GM19035 (cell line): ENCODE measurements around the gene PPP2R5A.
"Not testable (repeated sequence)": the region's sequence is repeated elsewhere in the genome, so short reads cannot be mapped to it uniquely, and the experiment has no call there.

ENCODE experiments used
- ATAC-seq: cut with Tn5 transposase; IDR thresholded peaks from one replicate; pipeline ENCODE4 v1.9.1; 2021; ENCODE audit not compliant: unreplicated experiment

The PPP2R5A gene

DNA sequence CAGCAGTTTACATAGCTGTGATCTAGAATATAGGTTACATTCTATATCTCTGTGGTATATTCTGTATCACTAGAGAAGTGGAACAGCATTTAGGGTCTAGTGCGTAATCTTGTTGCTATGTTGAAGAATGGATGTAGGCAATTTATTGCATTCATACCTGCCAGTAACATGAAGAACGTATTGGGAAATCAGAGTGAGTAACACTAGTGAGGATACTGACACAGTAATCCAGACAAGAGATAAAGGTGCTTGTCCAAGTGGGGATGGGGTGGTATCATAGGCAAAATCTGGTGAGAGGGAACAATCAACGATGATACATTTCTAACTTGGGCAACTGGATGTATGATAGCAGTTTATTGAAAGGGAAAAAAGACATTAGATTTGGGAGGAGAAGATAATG, 9.8 kb downstream of the PPP2R5A start:
- no peak for ATAC-seq

DNA sequence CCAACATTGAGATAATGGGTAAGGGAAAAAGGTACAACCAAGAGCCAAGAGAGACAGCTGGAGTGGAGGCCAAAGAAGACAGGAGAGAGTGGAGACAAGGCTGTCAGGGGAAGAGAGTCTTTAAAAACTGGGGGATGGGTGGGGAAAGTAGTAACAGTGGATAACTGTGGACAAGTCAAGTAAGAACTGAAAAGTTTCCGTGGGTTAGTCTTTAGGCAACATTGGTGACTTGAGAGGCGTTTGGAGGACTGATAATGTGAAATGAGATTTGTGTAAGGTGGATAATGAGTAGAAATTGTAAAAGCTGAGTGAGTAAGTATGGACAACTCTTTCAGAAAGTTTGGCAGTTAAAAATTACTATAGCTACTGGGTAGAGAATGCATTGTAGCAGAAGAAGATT, 10.4 kb downstream of the PPP2R5A start:
- ATAC-seq = no peak

DNA sequence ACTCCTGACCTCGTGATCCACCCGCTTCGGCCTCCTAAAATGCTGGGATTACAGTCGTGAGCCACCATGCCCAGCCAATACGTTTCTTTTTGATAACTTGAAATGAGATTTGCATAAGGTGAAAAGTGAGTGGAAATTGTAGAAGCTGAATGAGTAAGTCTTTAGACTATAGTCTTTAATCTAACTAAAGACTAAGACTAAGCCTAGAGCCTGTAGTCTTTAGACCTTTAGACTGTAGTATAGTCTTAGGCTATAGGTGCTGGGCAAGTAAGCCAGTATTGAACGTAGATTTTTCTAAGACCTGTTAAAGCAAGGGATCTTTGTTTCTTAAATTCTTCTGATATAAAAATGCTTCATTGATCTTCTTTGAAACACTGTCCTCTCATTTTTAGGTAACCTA, 12.1 kb downstream of the PPP2R5A start:
- no peak for ATAC-seq

DNA sequence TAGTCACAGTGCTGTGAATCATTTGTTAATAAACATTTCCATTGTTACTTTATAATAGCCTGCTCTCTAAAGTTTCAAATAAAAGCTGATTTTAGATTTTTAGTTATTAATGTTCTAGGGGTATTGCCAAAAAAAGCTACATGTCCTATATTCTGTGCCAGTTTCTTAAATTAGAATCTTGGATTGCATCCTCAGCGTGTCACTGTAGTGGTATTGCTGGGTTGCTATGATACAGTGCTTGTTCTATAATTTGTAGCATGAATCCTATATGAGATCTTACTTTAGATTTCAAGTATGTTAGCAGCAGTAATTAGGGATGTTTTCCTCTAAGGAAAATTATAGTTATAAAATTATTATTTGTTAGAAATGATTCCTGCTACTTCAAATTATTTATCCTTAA, 16.4 kb downstream of the PPP2R5A start:
- no peak for ATAC-seq

DNA sequence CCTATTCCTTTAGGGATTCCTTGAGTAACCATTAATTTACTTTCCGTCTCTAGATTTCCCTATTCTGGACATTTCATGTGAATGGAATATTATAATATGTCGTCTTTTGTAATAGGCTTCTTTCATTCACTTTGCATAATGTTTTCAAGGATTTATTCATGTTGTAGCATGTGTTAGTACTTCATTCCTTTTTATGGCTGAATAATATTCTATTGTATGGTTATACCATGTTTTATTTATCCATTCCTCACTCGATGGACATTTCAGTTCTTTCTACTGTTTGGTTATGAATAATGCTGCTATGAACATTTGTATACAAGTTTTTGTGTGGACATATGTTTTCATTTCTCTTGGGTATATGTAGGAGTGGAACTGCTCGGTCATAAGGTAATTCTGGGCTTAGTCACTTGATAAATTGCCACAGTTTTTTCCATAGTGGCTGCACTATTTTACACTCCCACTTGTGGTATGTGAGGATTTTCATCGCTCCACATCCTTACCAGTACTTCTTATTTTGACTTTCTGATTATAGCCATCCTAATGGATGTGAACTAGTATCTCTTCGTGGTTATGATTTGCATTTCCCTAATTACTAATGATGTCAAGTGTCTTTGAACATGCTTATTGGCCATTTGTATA, 17.7 kb downstream of the PPP2R5A start:
- no peak for ATAC-seq

DNA sequence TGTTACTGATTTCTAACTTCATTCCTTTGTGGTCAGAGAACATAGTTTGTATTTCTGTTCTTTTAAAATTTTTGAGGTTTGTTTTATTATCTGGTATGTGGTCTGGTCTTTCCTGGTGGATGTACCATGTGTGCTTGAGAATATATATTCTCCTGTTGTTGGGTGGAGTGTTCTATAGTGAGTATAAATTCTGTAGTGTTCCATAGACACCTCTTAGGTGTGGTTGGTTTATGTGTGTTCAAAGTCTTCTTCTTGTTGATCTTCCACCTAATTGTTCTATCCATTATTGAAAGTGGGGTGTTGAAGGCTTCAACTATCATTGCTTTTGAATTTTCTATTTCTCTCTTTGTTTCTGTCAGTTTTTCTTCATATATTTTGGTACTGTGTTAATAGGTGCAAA, 20.1 kb downstream of the PPP2R5A start:
- no peak for ATAC-seq

DNA sequence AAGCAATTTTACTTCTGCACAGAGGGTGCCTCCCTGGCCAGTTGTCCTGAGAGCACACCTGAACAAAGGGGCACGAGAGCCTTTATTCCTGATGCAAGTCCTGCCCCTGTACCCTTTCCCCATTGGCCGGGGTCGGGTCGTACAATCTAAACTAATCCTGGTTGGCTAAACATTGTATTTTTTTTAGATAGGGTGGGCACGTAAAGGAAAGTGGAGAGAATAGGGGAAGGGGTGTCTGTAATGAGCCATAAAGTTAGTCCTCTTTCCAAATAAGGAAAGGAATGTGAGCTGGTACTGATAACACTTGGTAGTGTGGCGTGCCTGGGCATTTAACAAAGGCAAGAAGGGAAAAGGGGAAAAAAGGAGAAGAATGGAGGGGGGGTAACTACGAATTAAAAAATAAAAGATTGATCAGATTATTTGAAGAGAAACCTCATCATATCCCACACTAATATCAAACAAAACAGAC, 20.8 kb downstream of the PPP2R5A start:
- not testable (repeated sequence) for ATAC-seq

DNA sequence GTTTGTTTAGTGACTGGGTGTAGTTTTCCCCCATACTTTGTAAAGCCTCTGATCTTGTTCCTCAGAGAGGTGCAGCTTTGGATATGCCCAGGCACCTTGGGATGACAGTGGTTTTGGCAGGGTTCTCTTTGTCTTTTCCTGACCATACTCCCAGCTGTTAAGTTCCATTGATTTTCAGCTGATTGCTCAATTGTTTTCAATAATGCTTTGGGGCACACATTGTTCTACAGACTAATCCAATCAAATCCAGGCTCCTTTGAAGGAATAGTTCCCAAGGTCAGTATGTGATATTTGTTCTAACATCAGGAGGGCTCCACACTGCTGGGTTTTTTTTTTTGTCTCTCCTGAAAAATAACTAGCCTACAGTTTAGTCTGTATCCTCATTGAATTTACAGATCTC, 24.8 kb downstream of the PPP2R5A start:
- no peak for ATAC-seq

DNA sequence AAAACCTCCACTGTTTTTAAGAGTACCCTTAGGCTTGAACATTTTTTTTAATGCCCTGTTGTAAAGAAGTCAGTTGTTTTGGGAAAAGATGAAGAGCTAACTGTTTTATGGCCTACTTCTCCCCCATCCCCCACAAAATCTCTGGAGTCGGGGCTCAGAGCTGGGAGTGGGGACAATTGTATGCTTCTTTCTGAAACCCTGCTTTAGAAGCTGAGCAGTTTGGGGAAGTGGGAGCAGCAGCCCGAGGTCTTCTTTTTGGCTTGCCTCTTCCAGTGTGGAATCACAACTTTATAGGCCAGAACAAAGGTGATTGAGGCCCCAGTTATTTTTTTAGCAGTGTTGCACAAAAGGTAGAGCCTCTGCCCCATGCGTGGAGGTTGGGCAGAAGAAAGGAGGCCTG, 25.2 kb downstream of the PPP2R5A start:
- ATAC-seq = no peak

DNA sequence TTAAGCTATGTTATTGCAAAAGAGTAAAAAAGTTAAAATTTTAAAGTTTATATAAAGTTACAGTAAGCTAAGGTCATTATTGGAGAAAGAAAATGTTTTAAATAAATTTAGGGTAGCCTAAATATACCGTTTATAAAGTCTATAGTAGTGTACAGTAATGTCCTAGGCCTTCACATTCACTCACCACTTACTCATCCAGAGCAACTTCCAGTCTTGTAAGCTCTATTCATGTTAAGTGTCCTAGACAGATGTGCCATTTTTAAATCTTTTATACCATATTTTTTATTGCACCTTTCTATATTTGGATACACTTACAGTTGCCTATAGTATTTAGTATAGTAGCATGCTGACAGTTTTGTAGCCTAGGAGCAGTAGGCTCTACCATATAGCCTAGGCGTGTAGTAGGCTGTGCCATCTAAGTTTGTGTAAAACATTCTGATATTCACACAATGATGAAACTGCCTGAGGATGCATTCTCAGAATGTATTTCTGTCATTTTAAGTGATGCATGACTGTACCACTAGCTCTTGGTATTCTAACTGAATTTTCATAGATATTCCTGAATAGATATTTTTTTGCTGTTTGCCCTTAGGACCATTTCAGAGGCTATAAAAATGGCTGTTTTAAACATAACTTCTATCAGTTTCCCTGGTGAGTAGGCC, 26.8 kb downstream of the PPP2R5A start:
- ATAC-seq = no peak

DNA sequence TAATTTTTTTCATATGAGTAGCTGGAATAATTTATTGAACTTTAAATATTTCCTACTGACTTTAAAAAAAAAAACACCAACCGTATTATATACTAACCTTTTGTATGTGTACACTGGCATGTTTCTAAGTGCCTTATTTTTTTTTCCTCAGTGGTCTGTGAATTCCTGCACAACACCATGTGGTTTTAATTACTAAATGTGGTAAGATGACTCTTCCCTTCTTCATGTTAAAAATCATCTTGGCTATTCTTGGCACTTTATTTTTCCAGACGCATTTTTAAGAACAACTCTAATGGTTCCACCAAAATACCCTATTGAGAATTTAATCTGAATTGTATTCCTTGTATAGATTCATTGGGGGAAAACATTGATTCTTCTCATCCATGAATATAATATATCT, 28.4 kb downstream of the PPP2R5A start:
- ATAC-seq = no peak

DNA sequence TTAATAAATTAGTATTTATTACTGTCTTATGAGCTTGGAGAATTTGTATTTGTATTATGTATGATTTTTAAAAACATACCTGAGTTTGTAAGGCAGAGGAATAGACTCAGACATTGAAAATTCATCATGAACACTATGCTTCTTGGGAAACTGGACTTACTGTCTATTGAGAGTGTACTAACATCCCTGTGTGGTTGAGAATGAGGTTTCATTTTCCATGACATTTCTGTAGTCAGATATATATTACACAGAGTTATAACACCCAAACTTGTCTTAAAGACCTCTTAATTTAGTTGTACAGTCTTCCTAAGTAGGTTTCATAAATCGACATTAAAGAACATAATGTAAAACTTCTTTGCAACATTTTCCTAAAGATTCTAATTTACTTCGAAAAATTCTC, 30.0 kb downstream of the PPP2R5A start:
- ATAC-seq = no peak

DNA sequence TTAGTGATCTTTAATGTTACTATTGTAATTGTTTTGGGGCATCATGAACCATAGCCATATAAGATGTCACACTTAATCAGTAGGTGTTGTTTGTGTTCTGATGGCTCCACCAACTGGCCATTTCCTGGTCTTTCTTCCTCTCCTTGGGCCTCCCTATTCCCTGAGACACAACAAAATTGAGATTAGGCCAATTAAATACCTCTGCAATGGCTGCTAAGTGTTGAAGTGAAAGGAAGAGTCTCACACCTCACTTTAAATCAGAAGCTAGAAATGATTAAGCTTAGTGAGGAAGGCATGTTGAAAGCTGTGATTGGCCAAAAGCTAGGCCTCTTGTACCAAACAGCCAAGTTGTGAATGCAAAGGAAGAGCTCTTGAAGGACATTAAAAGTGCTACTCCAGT, 30.7 kb downstream of the PPP2R5A start:
- ATAC-seq = no peak

DNA sequence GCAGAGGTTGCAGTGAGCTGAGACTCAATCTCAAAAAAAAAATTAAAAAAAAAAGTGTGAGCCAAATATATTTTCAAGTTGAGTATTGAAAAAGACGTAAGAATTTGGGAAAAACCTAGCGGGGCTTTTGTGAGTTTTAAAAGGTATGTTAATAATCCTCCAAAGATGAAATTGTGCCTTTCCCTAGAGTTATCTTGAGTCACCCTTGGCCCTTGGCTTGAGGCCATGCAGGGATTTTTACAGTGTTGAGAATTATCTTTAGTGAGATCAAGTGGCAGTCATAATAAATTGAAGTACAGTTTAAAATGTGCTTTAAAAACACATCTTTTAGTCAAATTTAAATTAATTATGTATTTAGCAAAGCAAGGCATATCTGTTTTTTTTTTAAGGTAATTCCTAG, 32.7 kb downstream of the PPP2R5A start:
- ATAC-seq = no peak

DNA sequence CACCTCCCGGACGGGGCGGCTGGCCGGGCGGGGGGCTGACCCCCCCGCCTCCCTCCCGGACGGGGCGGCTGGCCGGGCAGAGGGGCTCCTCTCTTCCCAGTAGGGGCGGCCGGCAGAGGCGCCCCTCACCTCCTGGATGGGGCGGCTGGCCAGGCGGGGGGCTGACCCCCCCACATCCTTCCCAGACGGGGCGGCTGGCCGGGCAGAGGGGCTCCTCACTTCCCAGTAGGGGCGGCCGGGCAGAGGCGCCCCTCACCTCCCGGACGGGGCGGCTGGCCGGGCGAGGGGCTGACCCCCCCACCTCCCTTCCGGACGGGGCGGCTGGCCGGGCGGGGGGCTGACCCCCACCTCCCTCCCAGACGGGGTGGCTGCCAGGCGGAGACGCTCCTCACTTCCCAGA, 35.8 kb downstream of the PPP2R5A start:
- ATAC-seq = not testable (repeated sequence)

DNA sequence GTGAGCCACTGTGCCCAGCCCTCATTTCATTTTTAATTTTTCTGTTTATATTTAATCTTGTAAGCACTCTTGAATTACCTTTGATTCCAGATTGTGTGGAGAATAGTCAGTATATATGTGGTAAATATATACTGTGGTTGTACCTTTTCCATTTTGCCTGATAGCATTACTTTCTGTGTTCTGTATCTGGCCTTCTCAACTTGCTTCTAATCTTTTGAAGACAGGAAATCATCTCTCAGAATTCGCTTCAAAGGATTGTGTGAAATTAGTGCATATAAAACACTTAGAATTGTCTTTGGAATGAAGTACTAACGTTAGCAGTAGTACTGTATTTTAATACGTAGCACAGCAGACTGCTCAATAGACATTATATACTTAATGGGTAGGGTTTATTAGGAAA, 37.9 kb downstream of the PPP2R5A start:
- no peak for ATAC-seq

DNA sequence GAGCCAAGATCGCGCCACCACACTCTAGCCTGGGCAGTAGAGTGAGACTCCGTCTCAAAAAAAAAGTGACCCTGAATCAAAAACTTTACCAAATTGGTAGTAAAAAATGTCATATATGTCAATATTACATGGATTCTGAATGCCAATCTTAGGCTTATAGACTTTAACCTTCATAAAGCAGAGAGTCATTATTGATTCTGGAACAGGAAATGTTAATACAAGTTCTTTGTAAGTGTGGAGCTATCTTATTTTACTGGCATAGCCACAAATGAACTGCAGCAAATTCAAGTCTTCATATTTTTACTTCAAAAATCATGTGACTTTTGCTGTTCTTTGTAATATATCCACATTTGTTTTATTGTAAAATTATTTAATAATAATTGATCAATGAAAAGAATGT, 41.3 kb downstream of the PPP2R5A start:
- no peak for ATAC-seq

DNA sequence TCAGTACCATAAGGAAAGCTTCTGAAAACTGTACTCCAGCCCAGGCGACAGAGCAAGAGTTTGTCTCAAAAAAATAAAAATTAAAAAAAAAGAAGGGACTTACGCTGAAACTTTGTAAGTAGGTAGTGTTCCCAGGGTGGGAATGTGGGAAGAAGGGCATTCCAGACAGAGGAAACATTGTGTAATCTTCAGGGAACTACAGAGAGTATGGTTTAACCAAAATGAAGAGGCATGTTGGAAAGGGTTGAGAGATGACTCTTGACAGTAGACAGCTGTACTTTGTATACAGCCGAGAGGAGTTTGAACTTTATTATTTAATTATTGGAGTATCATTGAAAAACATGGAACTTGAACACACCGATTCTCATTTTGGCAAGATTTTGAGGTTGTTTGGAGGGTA, 43.0 kb downstream of the PPP2R5A start:
- no peak for ATAC-seq

DNA sequence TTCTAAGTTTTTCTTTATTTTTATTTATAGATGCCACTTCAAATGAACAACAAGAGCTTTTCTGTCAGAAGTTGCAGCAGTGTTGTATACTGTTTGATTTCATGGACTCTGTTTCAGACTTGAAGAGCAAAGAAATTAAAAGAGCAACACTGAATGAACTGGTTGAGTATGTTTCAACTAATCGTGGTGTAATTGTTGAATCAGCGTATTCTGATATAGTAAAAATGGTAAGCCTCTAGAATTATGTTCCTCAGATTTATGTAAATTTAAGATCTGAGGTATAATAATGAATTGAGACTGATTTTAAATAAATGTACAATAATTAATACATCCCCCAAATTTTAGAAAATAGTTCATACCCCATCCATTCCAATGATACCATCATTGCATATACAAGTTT, 43.9 kb downstream of the PPP2R5A start:
- no peak for ATAC-seq

DNA sequence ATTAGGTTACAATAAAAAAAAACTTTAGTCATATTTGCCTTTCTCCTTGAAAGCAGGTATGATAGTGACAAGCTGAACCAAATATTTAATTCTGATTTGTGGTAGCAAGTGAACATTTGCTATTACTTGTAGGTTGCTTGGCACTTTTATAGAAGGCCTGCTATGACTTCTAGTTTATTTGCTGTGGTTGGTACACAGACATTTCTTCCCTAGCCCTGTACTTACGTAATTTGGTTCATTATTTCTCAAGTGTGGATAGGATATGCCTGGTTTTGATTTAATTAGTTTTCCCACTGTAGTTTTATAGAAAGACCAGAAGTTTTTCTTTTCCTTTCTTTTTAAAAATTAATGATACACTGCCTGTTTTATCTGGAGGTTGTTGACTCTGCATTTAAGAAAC, 55.9 kb downstream of the PPP2R5A start:
- ATAC-seq = no peak

DNA sequence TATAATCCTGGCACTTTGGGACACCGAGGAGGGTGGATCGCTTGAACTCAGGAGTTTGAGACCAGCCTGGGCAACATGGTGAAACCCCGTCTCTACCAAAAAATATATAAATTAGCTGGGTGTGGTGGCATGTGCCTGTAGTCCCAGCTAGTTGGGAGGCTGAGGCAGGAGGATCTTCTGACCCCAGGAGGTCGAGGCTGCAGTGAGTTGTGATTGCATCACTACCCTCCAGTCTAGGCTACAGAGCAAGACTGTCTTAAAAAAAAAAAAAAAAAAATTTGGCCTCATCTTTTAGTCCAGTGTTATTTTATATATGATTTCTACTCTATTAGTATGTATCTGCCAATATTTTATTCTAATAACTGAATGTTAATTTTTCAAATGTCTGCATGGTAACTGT, 59.7 kb downstream of the PPP2R5A start:
- no peak for ATAC-seq

DNA sequence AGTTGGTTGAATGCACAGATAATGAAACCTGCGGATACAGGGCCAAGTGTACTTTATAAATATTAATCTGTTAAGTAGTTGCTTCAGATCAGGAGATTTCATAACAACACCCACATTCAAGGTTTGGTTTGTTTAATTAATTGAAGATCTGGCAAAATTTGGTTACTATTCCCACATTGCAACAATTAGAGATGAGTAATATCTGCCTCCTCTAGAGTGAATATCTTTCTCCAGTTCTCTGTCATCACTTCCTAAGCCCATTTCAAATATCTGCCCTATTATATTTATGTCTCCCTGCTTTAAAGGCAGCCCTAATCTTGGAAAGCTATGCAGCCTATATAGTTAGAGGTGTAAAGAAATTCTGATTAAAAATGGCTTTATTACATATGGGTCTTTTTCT, 61.4 kb downstream of the PPP2R5A start:
- no peak for ATAC-seq
